GM21619 (cell line): ENCODE results near the gene BCAP29.

Experiments used
- ATAC-seq: cut with Tn5 transposase; IDR thresholded peaks from one replicate; pipeline ENCODE4 v1.9.1; 2021; ENCODE audit not compliant: unreplicated experiment

Gene BCAP29

DNA sequence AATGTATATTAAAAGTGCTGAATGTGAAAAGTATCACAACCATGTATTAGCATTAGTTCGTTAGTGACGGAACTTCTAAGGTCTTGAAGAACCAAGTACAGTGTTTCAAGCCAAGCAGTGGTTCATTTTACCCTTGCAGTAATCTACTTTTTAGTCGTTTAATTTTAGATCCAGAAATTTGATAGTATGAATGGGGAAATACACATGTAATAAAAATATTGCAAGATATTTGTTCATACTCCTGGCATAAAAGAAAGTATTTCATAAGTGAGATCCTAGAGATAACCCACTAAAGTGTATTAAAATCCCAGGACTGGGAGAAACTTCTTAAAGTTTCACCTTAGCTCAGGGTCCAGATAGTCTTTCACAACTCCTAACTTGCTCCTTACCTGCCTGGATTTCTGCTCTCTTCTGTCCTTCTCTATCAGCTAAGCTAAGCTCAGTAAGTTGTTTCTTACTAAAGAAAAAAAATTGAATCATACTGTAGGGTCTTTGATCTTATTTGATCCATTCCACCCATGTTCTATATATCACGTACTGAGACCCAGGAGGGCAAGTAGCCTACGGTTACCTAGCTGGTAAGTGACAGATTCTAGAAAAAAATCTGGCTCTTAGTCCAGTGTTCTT lies 1.5 kb downstream of the BCAP29 start:
- no peak for ATAC-seq

DNA sequence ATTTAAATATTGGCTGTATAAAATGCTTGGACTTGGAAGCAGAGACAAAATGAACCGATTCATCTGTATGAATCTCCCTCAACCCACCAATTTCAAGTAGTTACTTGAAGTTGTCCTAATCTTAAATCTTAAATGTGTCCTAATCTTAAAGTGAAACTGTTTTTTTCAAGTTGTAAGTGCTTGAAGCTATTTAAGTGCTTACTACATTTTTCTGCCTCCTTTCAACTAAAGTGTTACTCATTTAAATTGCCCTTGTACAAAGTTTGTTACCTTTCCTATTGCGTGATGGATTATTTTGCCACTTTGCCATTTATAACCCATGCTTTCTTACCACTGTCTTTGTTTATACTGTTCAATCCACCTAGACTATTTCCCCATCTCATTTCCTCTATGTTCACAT lies 2.8 kb downstream of the BCAP29 start:
- no peak for ATAC-seq

DNA sequence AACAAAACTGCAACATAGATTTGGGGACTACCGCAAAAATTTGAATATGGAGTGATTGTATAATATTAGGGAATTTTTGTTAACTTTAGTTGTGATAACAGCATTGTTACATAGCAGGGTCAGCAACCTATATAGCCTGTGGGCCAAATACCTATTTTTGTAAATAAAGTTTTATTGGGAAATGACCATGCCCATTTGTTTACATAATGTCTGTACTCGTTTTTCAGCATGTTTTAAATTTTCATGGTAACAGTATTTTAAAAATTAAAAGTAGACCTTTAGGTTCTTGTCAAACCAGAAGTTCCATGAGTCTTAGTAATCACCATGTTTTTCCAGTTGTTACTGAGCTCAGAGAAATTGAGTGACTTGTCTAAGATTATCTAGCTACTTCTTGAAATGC lies 4.7 kb downstream of the BCAP29 start:
- ATAC-seq = no peak

DNA sequence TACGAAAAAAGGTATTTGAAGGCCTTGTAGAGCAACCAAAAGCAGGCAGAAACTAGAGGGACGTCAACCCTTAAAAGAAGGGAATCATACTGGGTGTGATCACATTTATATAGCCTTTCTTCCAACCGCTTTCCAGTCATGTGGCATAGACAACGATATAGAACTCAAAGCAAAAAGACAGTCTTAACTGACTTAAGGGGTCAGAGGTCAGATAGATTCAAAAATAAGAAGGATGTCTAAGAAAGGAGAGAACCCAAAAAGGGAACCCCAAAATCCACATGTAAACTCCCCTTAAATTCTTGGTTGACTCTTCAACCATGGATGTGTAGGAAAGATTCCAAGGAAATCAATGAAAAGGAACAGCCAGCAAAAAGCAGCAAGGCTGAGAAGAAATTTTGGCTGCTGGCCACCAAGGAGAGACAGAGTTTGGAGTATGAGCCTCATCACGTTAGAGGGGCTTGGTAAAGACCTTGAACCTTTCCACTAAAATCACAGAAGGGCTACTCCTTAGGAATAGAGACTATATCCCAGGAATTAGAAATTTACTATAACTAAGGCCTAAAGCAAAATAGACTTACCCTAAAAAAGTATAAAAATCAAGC lies 8.6 kb downstream of the BCAP29 start:
- no peak for ATAC-seq

DNA sequence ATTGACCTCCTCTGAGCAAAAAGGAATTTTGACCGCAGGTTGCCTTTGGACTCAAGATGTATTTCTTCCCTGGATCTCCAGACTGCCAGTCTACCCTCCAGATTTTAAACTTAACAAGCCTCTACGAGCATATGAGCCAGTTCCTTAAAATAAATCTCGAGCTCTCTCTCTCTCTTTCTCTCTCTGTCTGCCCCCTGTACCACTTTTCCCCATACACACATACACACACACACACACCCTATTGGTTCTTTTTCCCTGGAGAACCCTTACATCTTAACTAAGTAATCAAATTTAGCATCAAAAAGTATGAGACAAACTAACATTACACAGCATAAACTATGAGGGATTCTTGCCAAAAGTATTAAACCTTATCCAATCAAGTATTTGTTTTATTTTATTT lies 11.4 kb downstream of the BCAP29 start:
- no peak for ATAC-seq

DNA sequence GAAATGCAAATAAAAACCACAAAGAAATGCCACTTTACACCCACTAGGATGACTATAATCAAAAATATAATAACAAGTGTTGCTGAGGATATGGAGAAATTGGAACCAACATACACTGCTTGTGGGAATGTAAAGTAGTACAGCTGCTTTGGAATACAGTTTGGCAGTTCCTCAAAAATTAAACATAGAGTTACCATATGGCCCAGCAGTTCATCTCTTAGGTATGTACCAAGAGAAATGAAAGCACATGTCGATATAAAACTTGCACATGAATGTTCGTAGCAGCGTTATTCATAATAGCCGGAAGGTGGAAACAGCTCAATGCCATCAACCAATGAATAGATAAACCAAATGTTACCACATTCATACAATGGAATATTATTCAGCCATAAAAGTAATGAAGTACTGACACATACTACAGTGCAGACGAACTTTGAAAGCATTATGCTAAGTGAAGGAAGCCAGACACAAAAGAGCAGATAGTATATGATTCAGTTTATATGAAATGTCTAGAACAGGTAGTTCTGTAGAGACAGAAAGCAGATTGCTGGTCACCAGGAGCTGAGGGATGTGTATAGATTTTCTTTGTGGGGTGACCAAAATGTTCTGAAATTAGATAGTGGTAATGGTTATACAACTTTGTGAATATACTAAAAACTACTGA lies 12.4 kb downstream of the BCAP29 start:
- ATAC-seq = no peak

DNA sequence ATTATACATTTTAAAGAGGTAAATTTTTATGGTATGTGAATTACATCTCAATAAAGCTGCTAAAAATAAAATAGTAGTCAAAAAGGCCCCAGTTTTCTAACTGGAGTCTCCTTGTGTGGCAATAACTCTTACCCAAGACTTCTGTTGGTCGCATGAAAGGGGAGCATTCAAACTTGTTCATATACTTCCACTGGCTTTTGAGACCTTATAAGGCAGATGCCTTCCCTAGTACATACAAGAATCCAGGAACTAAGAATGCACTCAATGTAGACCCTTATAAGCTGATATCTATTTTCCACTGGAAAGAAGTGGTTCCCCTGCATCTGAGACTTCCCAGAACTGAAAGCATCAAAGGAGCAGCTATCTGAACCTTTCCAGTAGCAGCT lies 13.0 kb downstream of the BCAP29 start:
- ATAC-seq = no peak

DNA sequence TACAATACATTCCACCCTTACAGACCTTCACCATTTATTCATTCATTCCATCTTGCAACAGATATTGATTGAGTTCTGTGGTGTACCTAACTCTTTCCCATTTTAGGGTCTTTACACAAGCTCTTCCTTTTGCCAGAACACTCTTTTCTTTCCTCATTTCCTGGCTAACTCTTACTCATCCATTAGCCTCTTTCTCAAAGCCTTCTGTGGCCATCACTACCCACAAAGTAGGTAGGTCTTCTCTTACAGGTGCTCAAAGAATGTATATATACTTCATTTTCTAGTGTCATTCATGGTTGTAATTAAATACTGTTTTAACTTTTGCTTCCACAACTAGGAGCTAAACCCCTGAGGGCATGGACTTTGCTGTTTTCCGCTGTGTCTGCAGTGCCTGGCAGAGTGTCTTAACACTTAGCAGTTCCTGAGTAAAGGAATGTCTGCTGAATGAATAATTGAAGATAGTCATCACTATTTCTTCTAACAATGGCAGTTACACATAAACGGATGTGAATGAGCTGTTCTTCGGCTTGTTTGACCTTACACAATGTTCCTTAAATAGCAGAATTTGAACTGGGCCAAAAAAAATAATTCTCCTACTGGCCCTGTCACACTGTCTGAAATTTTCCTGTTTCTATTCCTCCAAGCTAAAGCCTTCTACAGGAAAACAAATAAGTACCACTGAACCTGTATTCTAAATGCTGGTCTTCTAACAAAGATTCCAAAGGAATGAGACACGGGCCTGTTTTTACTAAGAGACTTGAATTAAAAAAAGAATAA lies 15.1 kb downstream of the BCAP29 start:
- no peak for ATAC-seq

DNA sequence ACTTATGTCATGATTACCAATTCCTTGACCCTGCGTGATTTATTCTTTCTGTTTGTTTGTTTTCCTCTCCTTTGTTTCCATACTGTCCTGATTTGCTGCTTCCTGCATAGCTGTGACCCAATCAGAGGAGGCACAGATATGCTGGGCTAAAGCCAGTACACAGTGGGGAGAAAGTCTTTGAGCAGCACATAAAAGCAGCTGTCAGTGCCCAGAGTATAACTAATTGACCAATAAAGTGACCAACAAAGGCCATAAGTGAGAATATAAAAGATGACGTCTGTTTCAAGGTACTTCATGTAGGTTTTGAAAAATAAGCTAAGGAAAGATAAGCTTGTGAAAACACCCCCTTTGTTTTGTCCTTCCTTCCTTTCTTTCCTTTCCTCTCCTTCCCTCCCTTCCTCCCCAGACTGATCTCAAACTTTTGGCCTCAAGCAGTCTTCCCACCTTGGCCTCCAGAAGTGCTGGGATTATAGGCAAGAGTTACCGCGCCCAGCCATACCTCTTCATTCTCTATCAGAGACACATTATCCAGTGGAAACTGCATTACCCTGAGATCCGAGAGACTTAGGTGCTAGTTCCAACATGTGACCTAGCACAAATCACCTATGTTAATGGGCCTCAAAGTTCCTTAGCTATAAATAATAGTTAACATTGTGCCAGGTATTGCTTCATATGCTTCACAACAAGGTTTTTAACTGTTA lies 17.0 kb downstream of the BCAP29 start:
- ATAC-seq = no peak

DNA sequence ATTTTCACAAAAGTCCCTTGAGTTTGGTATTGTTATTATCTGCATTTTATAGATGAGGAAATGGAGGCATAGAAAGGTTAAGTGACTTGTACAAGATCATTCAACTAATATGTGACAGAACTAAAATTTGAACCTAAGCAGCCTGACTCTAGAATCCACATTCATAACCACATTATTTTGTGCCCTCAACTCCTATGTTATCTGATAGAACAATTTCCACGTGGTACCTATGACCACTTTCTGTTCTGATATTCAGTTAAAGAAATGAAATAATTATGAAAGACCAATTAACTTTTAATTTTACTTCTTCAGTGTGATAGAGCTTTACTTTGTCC lies 17.5 kb downstream of the BCAP29 start:
- no peak for ATAC-seq

DNA sequence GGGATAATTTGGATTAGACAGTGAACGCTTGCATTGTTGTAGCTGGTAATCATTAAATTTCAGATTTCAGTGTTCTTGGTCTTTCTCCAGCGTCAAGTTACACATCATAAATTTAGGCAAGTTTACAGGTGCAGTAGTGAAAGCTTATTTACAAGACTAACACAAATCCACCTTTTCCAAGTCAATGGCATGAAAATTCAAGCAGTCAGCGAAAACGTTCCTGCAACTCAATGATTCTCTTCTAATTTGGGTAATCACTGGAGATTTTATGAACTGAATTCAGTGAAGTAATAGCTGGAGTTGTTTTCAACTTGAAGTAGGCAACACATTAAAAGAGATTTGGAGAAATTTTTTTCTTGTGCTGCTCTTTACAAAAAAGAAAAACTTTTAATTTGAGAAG lies 17.9 kb downstream of the BCAP29 start:
- ATAC-seq = no peak

DNA sequence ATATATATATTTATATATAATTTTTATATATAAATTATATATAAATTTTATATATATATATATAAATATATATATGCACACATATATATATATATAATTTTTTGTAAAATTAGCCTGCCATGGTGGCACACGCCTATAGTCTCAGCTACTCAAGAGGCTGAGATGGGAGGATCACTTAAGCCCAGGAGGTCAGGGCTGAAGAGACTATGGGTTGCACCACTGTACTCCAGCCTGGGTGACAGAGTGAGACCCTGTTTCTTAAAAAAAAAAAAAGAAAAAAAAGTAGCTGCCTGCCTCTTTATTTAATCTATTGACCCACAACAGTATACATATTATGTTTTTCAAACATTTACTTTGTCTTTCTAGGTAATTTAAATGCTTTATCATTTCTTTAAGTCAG lies 19.2 kb downstream of the BCAP29 start:
- ATAC-seq = no peak

DNA sequence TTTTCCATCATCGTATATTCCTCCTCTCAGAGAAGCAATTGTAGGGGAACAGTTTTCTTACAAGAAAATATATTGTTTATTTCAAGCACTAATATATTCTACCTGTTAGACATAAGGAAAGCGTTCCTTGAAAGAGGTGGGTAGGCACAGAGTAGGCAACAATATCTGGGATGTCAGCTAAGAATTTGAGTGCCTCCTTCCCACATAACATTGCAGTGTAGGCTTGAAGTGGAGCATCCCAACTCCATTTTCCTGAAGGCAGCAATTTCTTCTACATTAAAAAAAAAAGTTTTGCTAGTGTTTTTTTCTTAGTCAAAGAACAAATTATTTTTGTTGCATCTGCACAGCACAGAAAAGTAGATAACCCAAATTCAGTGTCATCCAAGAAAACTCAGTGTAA lies 20.8 kb downstream of the BCAP29 start:
- ATAC-seq = no peak

DNA sequence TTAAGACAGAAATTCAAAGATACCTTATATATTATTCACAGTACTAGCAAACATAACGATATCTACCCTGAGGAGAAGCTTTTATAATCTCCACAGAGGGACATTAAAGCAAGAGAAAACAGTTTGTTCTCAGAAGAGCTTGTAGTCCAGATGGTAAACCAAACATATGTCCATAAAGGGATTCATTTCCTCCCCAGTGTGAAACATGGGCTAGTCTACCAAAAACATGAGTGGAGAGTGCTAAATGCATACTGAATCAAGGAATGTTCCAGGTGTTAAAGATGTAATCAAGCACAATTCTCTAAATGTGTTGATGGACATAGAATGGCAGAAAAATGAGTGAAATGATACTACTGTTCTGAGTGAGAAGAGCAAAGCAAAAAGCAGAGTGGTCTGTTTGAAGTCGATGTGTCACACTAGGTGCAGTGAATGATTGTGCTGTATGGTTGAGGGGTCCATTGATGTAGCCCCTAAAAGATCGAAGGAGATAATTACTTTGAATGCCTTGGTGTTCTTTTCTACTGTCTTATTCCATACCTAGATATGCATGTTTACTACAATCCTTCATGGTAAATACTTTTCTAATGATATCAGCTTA lies 25.3 kb downstream of the BCAP29 start:
- ATAC-seq = no peak

DNA sequence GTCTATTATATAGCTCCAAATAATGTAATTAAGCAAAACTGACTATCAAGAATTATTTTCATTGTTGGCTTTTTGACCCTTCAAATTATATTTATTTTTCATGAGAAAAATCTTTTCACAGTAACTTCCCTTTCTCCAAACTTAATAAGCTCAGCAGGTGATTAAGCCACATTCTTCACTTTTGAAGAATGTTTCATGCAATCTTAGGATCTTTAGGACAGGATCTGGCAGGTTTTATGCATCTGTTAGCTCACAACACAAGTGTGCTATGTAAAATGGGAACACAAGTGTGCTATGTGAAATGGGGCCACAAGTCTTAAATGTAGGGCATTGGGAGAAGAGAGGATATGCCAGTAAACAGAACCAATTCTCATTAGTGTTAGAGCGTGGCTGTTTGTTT lies 26.3 kb downstream of the BCAP29 start:
- no peak for ATAC-seq

DNA sequence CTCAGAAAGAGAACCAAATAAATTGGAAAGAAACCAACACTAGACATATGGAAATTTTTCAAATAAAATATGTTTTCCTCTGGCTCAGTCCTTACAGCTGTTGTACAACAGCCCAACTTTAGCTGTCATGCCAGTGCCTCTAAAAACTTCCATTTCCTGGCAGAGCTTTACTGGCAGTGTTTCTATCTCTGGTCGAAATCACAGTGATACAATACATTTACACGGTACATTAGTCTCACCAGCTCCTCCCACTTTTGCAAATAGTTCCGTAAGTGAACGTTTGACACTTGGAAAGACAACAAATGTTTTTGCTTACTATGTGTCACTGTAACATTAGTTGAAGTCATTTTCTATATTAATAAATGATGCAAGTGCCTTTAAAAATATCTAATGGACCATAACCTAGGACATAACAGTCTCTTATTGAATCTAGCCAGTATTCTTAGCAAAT lies 29.8 kb downstream of the BCAP29 start:
- ATAC-seq = no peak

DNA sequence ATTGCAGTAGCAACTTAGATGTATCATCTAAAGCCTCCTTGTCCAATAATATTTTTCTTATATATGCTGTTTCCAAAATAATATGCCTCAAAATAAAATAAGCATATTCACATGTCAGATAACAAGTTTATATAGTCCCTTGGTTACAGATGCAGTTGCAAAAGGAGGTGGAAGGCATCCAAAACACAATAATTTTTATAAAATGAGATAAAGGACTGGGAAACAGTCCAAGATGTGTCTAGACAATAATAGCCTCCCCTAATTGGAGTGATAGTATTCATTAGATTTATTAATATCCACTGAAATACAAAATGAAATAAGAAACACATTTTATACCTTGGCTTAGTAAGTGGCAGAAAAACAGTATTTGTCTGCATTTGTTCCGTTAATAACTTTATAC lies 30.3 kb downstream of the BCAP29 start:
- ATAC-seq = no peak

DNA sequence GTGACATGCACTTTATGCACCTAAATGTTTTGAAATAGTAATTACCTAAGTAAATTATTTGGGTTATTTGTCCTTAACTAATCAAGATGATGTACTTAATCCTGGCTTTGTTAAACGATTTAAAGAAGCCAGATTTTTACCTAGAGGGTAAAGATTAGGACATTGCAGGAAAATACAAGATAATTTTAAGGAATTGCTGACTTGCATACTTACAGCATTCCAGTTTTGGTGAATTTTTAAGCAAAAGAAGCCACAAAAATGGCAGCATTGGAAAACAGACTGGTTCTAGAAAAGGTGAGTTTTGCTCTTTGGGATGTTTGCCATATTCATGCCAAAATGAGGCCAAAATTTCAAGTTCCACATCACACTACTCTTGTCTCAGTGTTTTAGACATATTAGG lies 33.4 kb downstream of the BCAP29 start:
- no peak for ATAC-seq

DNA sequence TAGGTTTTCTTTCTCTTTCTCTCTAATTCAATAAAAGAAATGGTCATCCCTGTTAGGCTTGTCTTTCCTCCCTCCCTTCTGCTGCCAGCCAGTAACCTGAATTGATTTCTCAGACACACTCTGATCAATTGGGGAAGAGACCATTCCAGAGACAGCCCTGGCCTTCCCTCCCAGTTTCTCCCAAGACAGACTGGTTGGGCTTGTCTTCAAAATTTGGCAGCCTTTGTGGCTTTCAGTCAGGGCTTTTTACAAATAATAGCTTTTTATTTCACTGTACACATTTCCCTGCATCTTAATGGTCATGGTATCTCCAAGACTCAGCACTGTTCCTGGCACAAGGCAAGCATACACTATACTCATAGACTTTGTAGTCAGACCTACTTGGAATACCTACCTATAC lies 33.9 kb downstream of the BCAP29 start:
- no peak for ATAC-seq

DNA sequence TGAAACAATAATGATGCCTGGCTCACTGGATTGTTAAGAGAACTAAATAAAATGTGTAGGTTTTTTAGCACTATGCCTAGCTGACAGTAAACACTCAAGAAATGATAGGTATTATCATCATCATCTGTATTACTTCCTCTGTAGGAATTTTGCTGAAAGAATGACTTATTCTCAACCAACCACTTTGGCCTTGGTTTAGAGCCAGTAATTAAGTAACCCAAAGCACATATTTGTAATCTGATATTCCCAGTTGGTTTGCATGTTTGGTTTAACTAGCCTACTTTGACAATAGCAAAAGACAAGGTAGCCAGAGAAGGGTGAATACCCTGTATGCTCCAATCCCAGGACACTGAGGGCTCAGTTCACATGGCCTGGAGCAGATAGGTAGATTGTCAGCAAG lies 34.4 kb downstream of the BCAP29 start:
- no peak for ATAC-seq
